Body of pancreas (tissue), 4 donors: ENCODE data around the gene MAP2K7. TPM values are rescaled to one million over a fixed set of nuclear protein-coding genes. Genes with fewer than 3 reads are reported as not detected.

Experiments used
- ATAC-seq: fragments of 150-250 bp; one replicate; pipeline ENCODE4 v1.9.1; 2016
- DNase-seq, 4 donors: peaks; one replicate each; pipeline ENCODE4 v3.0.0-alpha.2; 2019
- H3K27ac ChIP-seq, 4 donors: fragments of 200-600 bp; sonication (generic); 1 replicate in 3 of 4; 2 replicates in 1 of 4; pipeline versions ENCODE4 v1.5.1 to v1.6.1; 2016 to 2019; ENCODE audit warnings: mild to moderate bottlenecking in 1 of 4, mixed read lengths in 1 of 4, moderate library complexity in 1 of 4
- H3K27me3 ChIP-seq, 2 donors: fragments of 200-600 bp; sonication (generic); one replicate each; pipeline ENCODE4 v1.6.0; 2016; ENCODE audit warnings: mild to moderate bottlenecking in 1 of 2
- H3K36me3 ChIP-seq, 2 donors: fragments of 200-600 bp; sonication (generic); replicated peaks in 1 of 2; 2 replicates each; pipeline ENCODE4 v1.5.1; 2016; ENCODE audit warnings: low read depth in 2 of 2; ENCODE audit not compliant: insufficient read depth in 1 of 2
- H3K4me1 ChIP-seq: fragments of 200-600 bp; sonication (generic); one replicate; pipeline ENCODE4 v1.6.0; 2016
- H3K4me3 ChIP-seq, 2 donors: fragments of 200-600 bp; sonication (generic); 1 replicate in 1 of 2; 2 replicates in 1 of 2; pipeline ENCODE4 v1.5.1; 2016 to 2019
- H3K9me3 ChIP-seq, 3 donors: fragments of 200-600 bp; sonication (generic); 1 replicate in 2 of 3; 2 replicates in 1 of 3; pipeline ENCODE4 v1.5.1; 2016
- POLR2A ChIP-seq, 3 donors: fragments of 450-650 bp; IDR thresholded peaks; one replicate each; pipeline ENCODE4 v1.6.1; 2016; ENCODE audit warnings: antibody characterized with exemption in 3 of 3, mild to moderate bottlenecking in 2 of 3
- WGBS, 2 donors: methylation state at CpG; one replicate each; pipeline ENCODE4 v1.1.5; 2017; 5-methylcytosine and 5-hydroxymethylcytosine counted together
- intact Hi-C: fragments of 100-400 bp; cut with DNase I; formaldehyde crosslinking; loops from one replicate; pipeline ENCODE4 v1.15.1; 2023
- total RNA-seq, 2 donors: library from RNA; depleted of rRNA; stranded (reverse); fragments of >200 nt; gene quantifications; one replicate each; pipeline ENCODE4 v1.1.0, GENCODE V29; 2016
- TF ChIP-seq, protein P1 (sequence below), 7 experiments: fragments of 450-650 bp in 4 of 7; fragments of 200-600 bp in 3 of 7; sonication (generic) in 3 of 7; IDR thresholded peaks; one replicate each; pipeline ENCODE4 v1.5.1; 2016 to 2019; ENCODE audit warnings: antibody characterized with exemption in 7 of 7

Gene MAP2K7
- total RNA-seq, 2 donors from 2014 or later = 8.0 to 34.9 TPM

DNA sequence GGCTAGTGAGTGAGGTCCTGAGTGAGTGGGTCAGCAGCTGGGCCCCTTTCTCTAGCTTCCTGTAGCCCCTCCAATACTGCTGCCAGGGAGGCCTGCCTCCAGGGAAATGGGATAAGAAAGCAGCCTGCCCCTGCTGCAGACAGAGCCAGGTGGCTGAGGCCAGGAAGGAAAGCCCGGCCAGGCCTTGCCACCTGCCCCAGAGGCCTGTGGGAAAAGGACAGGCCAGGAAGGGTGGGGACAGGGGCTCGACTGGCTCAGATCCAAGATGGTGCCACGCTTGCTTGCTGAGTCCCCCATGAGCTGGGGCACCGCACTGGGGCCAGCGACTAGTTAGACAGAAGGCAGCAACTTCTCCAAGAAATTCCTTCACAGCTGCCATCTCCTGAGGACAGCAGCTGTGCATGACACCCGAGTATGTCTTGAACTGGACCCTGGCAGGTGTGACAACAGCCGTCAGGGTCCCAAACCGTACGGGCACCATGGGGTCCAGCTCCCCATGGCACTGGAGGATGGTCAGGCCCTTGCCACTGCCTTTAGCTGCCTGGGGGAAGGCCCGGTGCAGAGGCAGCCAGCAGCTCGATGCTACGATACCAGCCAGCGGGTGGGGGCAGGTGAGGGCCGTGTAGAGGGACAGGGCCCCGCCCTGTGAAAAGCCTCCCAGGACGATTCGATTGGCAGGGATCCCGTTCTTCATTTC lies 24.4 kb upstream of the MAP2K7 start:
- H3K4me1 ChIP-seq = peaks cover 7% of the 10 kb centered on the region
- intact Hi-C loops = no loop called here
- no peaks in the 10 kb centered on the region for H3K27me3 ChIP-seq
- H3K4me3 ChIP-seq = no peak overlapping the region
- DNase-seq = no peak
- H3K9me3 ChIP-seq = no peaks in the 10 kb centered on the region
- ATAC-seq = no peak
- TF ChIP-seq POLR2A (IDR thresholded peaks at IDR 0.05) = no peak
- TF ChIP-seq, protein P1, sequence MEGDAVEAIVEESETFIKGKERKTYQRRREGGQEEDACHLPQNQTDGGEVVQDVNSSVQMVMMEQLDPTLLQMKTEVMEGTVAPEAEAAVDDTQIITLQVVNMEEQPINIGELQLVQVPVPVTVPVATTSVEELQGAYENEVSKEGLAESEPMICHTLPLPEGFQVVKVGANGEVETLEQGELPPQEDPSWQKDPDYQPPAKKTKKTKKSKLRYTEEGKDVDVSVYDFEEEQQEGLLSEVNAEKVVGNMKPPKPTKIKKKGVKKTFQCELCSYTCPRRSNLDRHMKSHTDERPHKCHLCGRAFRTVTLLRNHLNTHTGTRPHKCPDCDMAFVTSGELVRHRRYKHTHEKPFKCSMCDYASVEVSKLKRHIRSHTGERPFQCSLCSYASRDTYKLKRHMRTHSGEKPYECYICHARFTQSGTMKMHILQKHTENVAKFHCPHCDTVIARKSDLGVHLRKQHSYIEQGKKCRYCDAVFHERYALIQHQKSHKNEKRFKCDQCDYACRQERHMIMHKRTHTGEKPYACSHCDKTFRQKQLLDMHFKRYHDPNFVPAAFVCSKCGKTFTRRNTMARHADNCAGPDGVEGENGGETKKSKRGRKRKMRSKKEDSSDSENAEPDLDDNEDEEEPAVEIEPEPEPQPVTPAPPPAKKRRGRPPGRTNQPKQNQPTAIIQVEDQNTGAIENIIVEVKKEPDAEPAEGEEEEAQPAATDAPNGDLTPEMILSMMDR (IDR thresholded peaks at IDR 0.05) = no peak
- H3K27ac ChIP-seq = no peak overlapping the region
- H3K36me3 ChIP-seq = no peaks in the 10 kb centered on the region
- WGBS, 2 donors = 62 to 81% methylated on average over 4 to 18 of the region's 18 CpGs

DNA sequence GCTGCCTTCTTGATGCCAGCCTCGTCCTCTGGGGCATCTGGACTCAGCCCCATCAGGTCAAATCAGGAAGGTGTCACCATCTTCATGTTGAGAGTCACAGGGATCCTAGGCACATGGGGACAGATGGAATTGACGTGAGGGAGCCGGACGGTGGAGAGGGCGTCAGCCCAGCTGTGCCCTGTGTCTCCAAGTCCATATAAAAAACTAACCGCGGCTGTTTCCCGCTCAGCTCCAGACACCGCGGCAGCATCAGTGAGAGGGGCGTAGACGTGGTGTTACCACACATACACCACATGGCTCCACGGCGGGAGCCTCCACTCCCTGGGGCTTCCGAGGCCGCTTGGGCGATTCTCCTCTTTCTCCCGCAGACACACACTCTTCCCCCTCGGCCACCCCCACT lies 23.8 kb upstream of the MAP2K7 start:
- Histone ChIP-seq H3K9me3 (no peaks in the 10 kb centered on the region), H3K4me3 (no peak overlapping the region), H3K4me1 (peaks cover 2% of the 10 kb centered on the region), H3K27ac (no peak overlapping the region), H3K36me3 (no peaks in the 10 kb centered on the region), H3K27me3 (no peaks in the 10 kb centered on the region)
- intact Hi-C loops = no loop called here
- TF ChIP-seq POLR2A (IDR thresholded peaks at IDR 0.05) = no peak
- TF ChIP-seq, protein P1 (IDR thresholded peaks at IDR 0.05) = no peak
- DNase-seq (no peak), ATAC-seq (no peak)
- 82 to 85% methylated on average over 19 of the region's 19 CpGs for whole genome bisulfite sequencing, 2 donors

DNA sequence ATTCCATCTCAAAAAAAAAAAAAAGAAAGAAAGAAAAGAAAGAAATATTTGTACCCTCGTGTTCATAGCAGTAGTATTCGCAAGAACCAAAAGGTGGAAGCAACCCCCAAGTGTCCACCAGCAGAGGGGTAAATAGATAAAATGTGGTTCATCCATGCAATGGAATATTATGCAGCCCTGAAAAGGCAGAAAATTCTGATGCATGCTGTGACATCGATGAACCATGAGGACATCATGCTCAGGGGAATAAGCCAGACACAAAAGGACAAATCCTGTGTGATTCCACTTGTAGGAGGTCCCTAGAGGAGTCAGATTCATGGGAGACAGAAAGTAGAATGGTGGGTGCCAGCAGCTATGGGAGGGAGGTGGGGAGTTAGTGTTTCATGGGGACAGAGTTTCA lies 21.8 kb upstream of the MAP2K7 start:
- 79 to 90% methylated on average over 3 of the region's 3 CpGs for WGBS, 2 donors

GRCh38 chr19:7883105-7883504 lies 20.6 kb upstream of the MAP2K7 start:
- intact Hi-C loops = no loop called here
- WGBS, 2 donors = 81 to 87% methylated on average over 4 of the region's 4 CpGs
- no peak for ATAC-seq

More for the DNA sequence above, 21.8 kb upstream of the MAP2K7 start:
- intact Hi-C loops = no loop called here
- H3K4me1 ChIP-seq = no peaks in the 10 kb centered on the region
- H3K27me3 ChIP-seq = no peaks in the 10 kb centered on the region
- H3K27ac ChIP-seq = no peak overlapping the region
- H3K4me3 ChIP-seq = no peak overlapping the region
- TF ChIP-seq POLR2A (IDR thresholded peaks at IDR 0.05) = no peak
- TF ChIP-seq, protein P1 (IDR thresholded peaks at IDR 0.05) = no peak
- H3K36me3 ChIP-seq = no peaks in the 10 kb centered on the region
- ATAC-seq (no peak), DNase-seq (no peak)
- no peaks in the 10 kb centered on the region for H3K9me3 ChIP-seq

More at GRCh38 chr19:7883105-7883504, 20.6 kb upstream of the MAP2K7 start:
- Histone ChIP-seq H3K27me3 (no peaks in the 10 kb centered on the region), H3K4me3 (no peak overlapping the region), H3K27ac (no peak overlapping the region), H3K4me1 (peaks cover 4% of the 10 kb centered on the region), H3K36me3 (no peaks in the 10 kb centered on the region), H3K9me3 (no peaks in the 10 kb centered on the region)
- no peak for DNase-seq
- TF ChIP-seq, protein P1 (IDR thresholded peaks at IDR 0.05) = no peak
- TF ChIP-seq POLR2A (IDR thresholded peaks at IDR 0.05) = no peak
